HEK293 (cell line): ENCODE measurements around the gene NOXRED1.

ENCODE experiments used
- CTCF ChIA-PET: fragments of 350-600 bp; formaldehyde crosslinking; extraction: SDS; loops from one replicate; lab custom pipeline; 2021; ENCODE audit warnings: antibody characterized with exemption; lab: Yijun Ruan, JAX
- POLR2A ChIA-PET: fragments of 300-600 bp; formaldehyde crosslinking; extraction: SDS; loops from one replicate; lab custom pipeline; 2020; ENCODE audit warnings: antibody characterized with exemption, inconsistent platforms; lab: Yijun Ruan, JAX
- H3K27ac ChIP-seq: fragments of 200-500 bp; sonication (Bioruptor generic); 2 replicates; pipeline ENCODE4 v1.5.1; 2014; ENCODE audit warnings: low read depth, low read length, control low read depth, inconsistent platforms; ENCODE audit errors: extremely low read depth
- H3K36me3 ChIP-seq, 2 experiments: fragments of 200-500 bp in 1 of 2; sonication (Bioruptor generic) in 1 of 2; 1 replicate in 1 of 2; 2 replicates in 1 of 2; pipeline ENCODE4 v1.5.1; 2014 to 2017; ENCODE audit warnings: inconsistent platforms in 2 of 2, low read length in 2 of 2; ENCODE audit not compliant: control insufficient read depth in 2 of 2, insufficient read depth in 1 of 2
- H3K4me1 ChIP-seq: fragments of 200-500 bp; sonication (Bioruptor generic); 2 replicates; pipeline ENCODE4 v1.5.1; 2014; ENCODE audit warnings: mild to moderate bottlenecking, low read length, inconsistent platforms; ENCODE audit not compliant: control insufficient read depth, insufficient read depth
- H3K4me3 ChIP-seq: 2 replicates; pipeline ENCODE4 v1.5.1; 2011; ENCODE audit warnings: low read depth, mild to moderate bottlenecking, control low read depth, low read length, moderate library complexity
- H3K9me3 ChIP-seq: fragments of 200-500 bp; sonication (Bioruptor generic); 2 replicates; pipeline ENCODE4 v1.5.1; 2014; ENCODE audit warnings: low read depth, low read length, inconsistent platforms; ENCODE audit not compliant: control insufficient read depth, insufficient read depth
- KLF17 ChIP-seq: fragments of 450-650 bp; formaldehyde crosslinking; IDR thresholded peaks from 2 replicates; pipeline ENCODE4 v1.5.1; 2016; ENCODE audit warnings: missing biosample characterization, missing genetic modification characterization
- KLF9 ChIP-seq: fragments of 450-650 bp; formaldehyde crosslinking; IDR thresholded peaks from 2 replicates; pipeline ENCODE4 v1.5.1; 2016; ENCODE audit warnings: missing biosample characterization, missing genetic modification characterization, low read depth
- SALL2 ChIP-seq: fragments of 450-650 bp; formaldehyde crosslinking; IDR thresholded peaks from 2 replicates; pipeline ENCODE4 v1.5.0; 2017; ENCODE audit warnings: missing biosample characterization, mild to moderate bottlenecking, missing genetic modification characterization, borderline replicate concordance
- SETDB1 ChIP-seq: IDR thresholded peaks from one replicate; pipeline ENCODE4 v1.6.1; 2017; ENCODE audit warnings: mild to moderate bottlenecking, low read length, moderate library complexity, mixed read lengths; ENCODE audit not compliant: insufficient read length
- ZBTB1 ChIP-seq: fragments of 450-650 bp; formaldehyde crosslinking; IDR thresholded peaks from 2 replicates; pipeline ENCODE4 v1.5.1; 2016; ENCODE audit warnings: missing biosample characterization, missing genetic modification characterization
- ZBTB10 ChIP-seq: fragments of 450-650 bp; formaldehyde crosslinking; IDR thresholded peaks from 2 replicates; pipeline ENCODE4 v1.5.1; 2016; ENCODE audit warnings: missing biosample characterization, missing genetic modification characterization
- ZBTB17 ChIP-seq: fragments of 450-650 bp; formaldehyde crosslinking; IDR thresholded peaks from 2 replicates; pipeline ENCODE4 v1.5.1; 2016; ENCODE audit warnings: missing biosample characterization, missing genetic modification characterization
- ZBTB20 ChIP-seq: fragments of 450-650 bp; formaldehyde crosslinking; IDR thresholded peaks from 2 replicates; pipeline ENCODE4 v1.5.1; 2016; ENCODE audit warnings: missing biosample characterization, missing genetic modification characterization
- ZBTB44 ChIP-seq: fragments of 450-650 bp; IDR thresholded peaks from 2 replicates; pipeline ENCODE4 v1.5.1; 2018; ENCODE audit warnings: missing biosample characterization, mild to moderate bottlenecking, missing genetic modification characterization
- ZFP69B ChIP-seq: fragments of 450-650 bp; formaldehyde crosslinking; IDR thresholded peaks from 2 replicates; pipeline ENCODE4 v1.5.1; 2016; ENCODE audit warnings: missing biosample characterization, missing genetic modification characterization
- ZNF114 ChIP-seq: fragments of 450-650 bp; formaldehyde crosslinking; IDR thresholded peaks from 2 replicates; pipeline ENCODE4 v1.5.0; 2017; ENCODE audit warnings: missing biosample characterization, missing genetic modification characterization
- ZNF138 ChIP-seq: fragments of 450-650 bp; formaldehyde crosslinking; IDR thresholded peaks from 2 replicates; pipeline ENCODE4 v1.5.1; 2016; ENCODE audit warnings: missing biosample characterization, missing genetic modification characterization, borderline replicate concordance
- ZNF146 ChIP-seq: fragments of 450-650 bp; formaldehyde crosslinking; IDR thresholded peaks from 2 replicates; pipeline ENCODE4 v1.5.1; 2016; ENCODE audit warnings: missing biosample characterization, missing genetic modification characterization
- ZNF211 ChIP-seq: fragments of 450-650 bp; formaldehyde crosslinking; IDR thresholded peaks from 2 replicates; pipeline ENCODE4 v1.5.1; 2016; ENCODE audit warnings: low read depth, missing biosample characterization, missing genetic modification characterization
- ZNF221 ChIP-seq: fragments of 450-650 bp; formaldehyde crosslinking; IDR thresholded peaks from 2 replicates; pipeline ENCODE4 v1.5.1; 2017; ENCODE audit warnings: missing biosample characterization, missing genetic modification characterization, borderline replicate concordance
- ZNF239 ChIP-seq: fragments of 450-650 bp; formaldehyde crosslinking; IDR thresholded peaks from 2 replicates; pipeline ENCODE4 v1.5.1; 2016; ENCODE audit warnings: missing biosample characterization, missing genetic modification characterization
- ZNF335 ChIP-seq: fragments of 450-650 bp; formaldehyde crosslinking; conservative IDR thresholded peaks from 2 replicates; pipeline ENCODE4 v1.5.1; 2016; ENCODE audit warnings: missing biosample characterization, missing genetic modification characterization
- ZNF521 ChIP-seq: fragments of 450-650 bp; formaldehyde crosslinking; IDR thresholded peaks from 2 replicates; pipeline ENCODE4 v1.5.1; 2017; ENCODE audit warnings: missing biosample characterization, mild to moderate bottlenecking, missing genetic modification characterization
- ZNF837 ChIP-seq: fragments of 450-650 bp; formaldehyde crosslinking; IDR thresholded peaks from 2 replicates; pipeline ENCODE4 v1.5.1; 2016; ENCODE audit warnings: missing biosample characterization, missing genetic modification characterization
- ZNF843 ChIP-seq: fragments of 450-650 bp; formaldehyde crosslinking; IDR thresholded peaks from 2 replicates; pipeline ENCODE4 v1.5.1; 2016; ENCODE audit warnings: missing biosample characterization, missing genetic modification characterization

NOXRED1 gene

GRCh38 chr14:77375973-77376770, 47.2 kb downstream of the NOXRED1 start:
- peak overlapping the region; percentile 85 for H3K4me3 ChIP-seq
- no peaks in the 10 kb centered on the region for H3K9me3 ChIP-seq
- ChIA-PET POLR2A (interaction anchor here (1.0 to 1.8 kb wide), 8 partner anchors 10 to 82 kb away, joined by 3 to 11 read pairs (median 4); partner anchors contain the start of genes AHSA1, GSTZ1 and POMT2), CTCF (interaction anchor here (0.6 to 1.4 kb wide), 6 partner anchors 14 to 128 kb away, joined by 3 to 7 read pairs (median 4); partner anchors contain the start of genes GSTZ1 and POMT2)
- H3K4me1 ChIP-seq = peaks cover 23% of the 10 kb centered on the region
- no peaks in the 10 kb centered on the region for H3K36me3 ChIP-seq
- peak overlapping the region; percentile 87 for H3K27ac ChIP-seq
- no peak for TF ChIP-seq ZNF211
- peak; percentile 19; the same call in 1 of the 2 replicates for TF ChIP-seq ZNF335
- TF ChIP-seq ZNF843 (tag by site-specific recombination) = no peak
- TF ChIP-seq ZFP69B = 0 out of 2 replicates have a peak, but pooled peaks have one; percentile 16
- no peak for TF ChIP-seq ZBTB1 (tag by site-specific recombination)
- no peak for TF ChIP-seq ZNF221 (tag by site-specific recombination)
- TF ChIP-seq ZNF138 = no peak
- TF ChIP-seq ZNF837 (tag by site-specific recombination) = no peak
- no peak for TF ChIP-seq ZNF239
- no peak for TF ChIP-seq SALL2 (tag by site-specific recombination)
- no peak for TF ChIP-seq ZBTB10
- no peak for TF ChIP-seq SETDB1
- no peak for TF ChIP-seq KLF9 (tag by site-specific recombination)
- no peak for TF ChIP-seq ZNF114 (tag by site-specific recombination)
- no peak for TF ChIP-seq ZBTB44
- TF ChIP-seq KLF17 (tag by site-specific recombination) = no peak
- TF ChIP-seq ZBTB20 (tag by site-specific recombination) = no peak; the same call in 1 of the 2 replicates
- no peak for TF ChIP-seq ZNF146
- TF ChIP-seq, all 188 proteins: peak for 2

- POLR2A ChIA-PET = no interaction called here
- TF ChIP-seq ZBTB17 (tag by site-specific recombination) = peak; percentile 56; the same call in 1 of the 2 replicates
- no peak for TF ChIP-seq KLF9 (tag by site-specific recombination)
- TF ChIP-seq ZNF521 (tag by site-specific recombination) = no peak
Observed at GRCh38 chr14:77375164-77375950, 48.0 kb downstream of the NOXRED1 start.

More at GRCh38 chr14:77375164-77375950, 48.0 kb downstream of the NOXRED1 start:
- no peaks in the 10 kb centered on the region for H3K36me3 ChIP-seq
- CTCF ChIA-PET = interaction anchor here (0.7 kb wide), 1 partner anchor 15 kb away, joined by 3 read pairs; no protein-coding TSS in a partner anchor
- peaks cover 23% of the 10 kb centered on the region for H3K4me1 ChIP-seq
- no peaks in the 10 kb centered on the region for H3K9me3 ChIP-seq
- H3K27ac ChIP-seq = no peak overlapping the region
- H3K4me3 ChIP-seq = no peak overlapping the region
